Activated naive CD4-positive, alpha-beta T cell treated with anti-CD3 and anti-CD28 coated beads, Interleukin-2, amount 50 U/mL, for 72 hours (primary cell): ENCODE measurements around the gene PRXL2B. TPM values are rescaled to one million over a fixed set of nuclear protein-coding genes. Genes with fewer than 3 reads are reported as not detected.
A peak's percentile ranks its signal among the peaks of the same experiment; 100 is the strongest.

ENCODE experiments used
- ATAC-seq, 2 donors: fragments of 150-1000 bp; cut with Tn5 transposase; 2 replicates each; pipeline ENCODE4 v1.10.0; 2021; ENCODE audit warnings: mild to moderate bottlenecking in 2 of 2, moderate library complexity in 2 of 2
- DNase-seq, 2 donors: peaks; one replicate each; pipeline ENCODE4 v3.0.0; 2021 to 2022; ENCODE audit warnings: low spot score in 2 of 2
- H3K27ac Mint-ChIP-seq, 2 donors: one replicate each; pipeline ENCODE4 v1.8.0; 2022; ENCODE audit warnings: mild to moderate bottlenecking in 2 of 2, mixed read lengths in 2 of 2
- H3K36me3 Mint-ChIP-seq, 2 donors: one replicate each; pipeline ENCODE4 v1.8.0; 2022; ENCODE audit warnings: mixed read lengths in 2 of 2
- H3K9me3 Mint-ChIP-seq, 2 donors: one replicate each; pipeline ENCODE4 v1.8.0; 2022; ENCODE audit warnings: mixed read lengths in 2 of 2
- total RNA-seq, 2 donors: library from RNA; stranded (reverse); gene quantifications; one replicate each; pipeline ENCODE4 v1.2.3, GENCODE V29; 2022

The PRXL2B gene
- total RNA-seq, 2 donors from 2014 or later, result 34.7 to 38.8 TPM

DNA sequence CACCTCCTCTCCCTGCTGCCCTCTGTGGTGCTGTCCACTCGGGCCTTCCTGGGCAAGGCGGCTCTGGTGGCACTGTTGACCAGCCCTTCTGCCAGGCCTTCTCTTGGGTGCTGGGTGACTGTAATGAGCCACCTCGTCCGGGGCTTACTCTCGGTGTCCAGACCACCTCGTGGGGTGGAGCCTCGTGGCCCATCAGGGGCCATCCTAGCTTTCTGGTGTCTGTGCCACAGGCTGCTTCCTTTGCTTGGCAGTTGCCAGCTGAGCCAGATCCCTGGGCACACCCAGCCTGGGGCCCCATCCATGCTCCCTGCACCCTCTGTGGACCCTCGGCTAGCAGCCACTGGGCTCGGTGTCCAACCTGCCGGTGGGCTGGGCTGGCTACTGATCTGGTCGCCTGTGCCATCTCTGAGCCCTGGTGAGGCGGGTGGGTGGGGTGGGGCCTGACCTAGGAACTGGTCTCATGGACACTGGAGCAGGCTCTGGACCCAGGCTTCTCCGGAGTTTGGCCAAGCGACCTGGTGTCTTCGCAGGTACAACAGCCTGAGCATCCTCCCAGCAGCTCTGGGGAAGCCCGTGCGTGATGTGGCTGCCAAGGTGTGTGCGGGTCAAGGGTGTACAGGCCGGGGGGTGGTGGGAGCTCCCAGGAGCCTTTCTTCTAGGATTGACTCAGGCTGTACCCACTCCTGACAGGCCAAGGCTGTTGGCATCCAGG, 1.4 kb downstream of the PRXL2B start:
- ATAC-seq, result no peak
- peaks cover 6% of the 10 kb centered on the region in 2 donors for H3K36me3 Mint-ChIP-seq
- H3K27ac Mint-ChIP-seq, result peak overlapping the region in 1 of 2 donors; percentile 94

GRCh38 chr1:2588661-2589430, 2.3 kb downstream of the PRXL2B start:
- DNase-seq (no peak), ATAC-seq (no peak)
- Mint-ChIP-seq H3K27ac (no peak overlapping the region), H3K36me3 (peaks cover 6% of the 10 kb centered on the region in 2 donors), H3K9me3 (no peaks in the 10 kb centered on the region)

More for the DNA sequence above, 1.4 kb downstream of the PRXL2B start:
- no peak for DNase-seq
- no peaks in the 10 kb centered on the region for H3K9me3 Mint-ChIP-seq

GRCh38 chr1:2589431-2590232, 3.1 kb downstream of the PRXL2B start:
- ATAC-seq (no peak), DNase-seq (no peak)
- Mint-ChIP-seq H3K36me3 (peaks cover 4 to 5% of the 10 kb centered on the region in 2 donors), H3K27ac (no peak overlapping the region), H3K9me3 (no peaks in the 10 kb centered on the region)

DNA sequence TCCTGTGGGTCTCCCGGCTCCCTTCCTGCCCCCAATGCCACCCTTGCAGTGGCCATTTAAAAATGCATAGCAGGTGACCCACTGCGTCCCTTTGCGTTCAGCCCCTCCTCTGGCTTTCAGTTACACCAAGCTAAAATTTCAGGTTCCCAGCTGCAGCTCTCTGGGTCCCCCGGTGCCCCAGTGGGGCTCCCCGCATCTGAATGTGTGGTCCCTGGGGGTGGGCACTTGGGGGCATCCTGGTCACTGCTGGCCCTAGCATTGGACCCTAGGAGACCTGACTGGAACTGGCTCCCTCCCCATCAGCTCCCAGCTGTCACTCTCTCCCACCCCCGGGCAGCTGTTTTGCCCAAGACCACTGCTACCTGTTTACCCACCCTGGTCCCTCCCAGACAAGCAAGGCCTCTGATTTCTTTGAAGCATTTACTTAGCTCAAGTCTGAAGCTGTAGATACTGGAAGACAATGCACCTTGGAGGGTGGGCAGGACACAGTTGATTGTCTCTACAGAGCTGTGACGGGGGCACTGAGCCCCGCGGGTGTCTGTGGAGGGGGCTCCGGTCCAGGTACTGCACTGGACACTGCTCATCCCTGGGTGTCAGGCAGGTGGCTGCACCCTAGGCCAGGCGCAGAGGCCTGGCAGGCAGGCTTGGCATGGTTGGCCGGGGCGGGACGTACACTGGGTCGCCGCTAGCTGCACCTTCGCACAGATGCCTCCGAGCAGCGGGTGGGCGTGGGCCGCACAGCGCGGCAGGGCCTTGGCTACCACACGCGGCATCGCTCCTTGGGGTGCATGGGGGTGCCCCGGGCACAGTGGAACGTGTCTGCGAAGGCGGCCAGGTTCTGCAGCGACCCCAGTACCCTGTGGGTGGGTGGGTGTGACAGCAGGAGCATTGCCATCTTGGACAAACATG, 3.9 kb downstream of the PRXL2B start:
- DNase-seq, result no peak
- no peaks in the 10 kb centered on the region for H3K36me3 Mint-ChIP-seq
- H3K27ac Mint-ChIP-seq, result no peak overlapping the region
- no peak for ATAC-seq
- H3K9me3 Mint-ChIP-seq, result no peaks in the 10 kb centered on the region

- ATAC-seq, result no peak
- Mint-ChIP-seq H3K27ac (no peak overlapping the region), H3K9me3 (no peaks in the 10 kb centered on the region), H3K36me3 (no peaks in the 10 kb centered on the region)
- DNase-seq, result no peak
Measured at GRCh38 chr1:2591233-2591580, 4.6 kb downstream of the PRXL2B start.

DNA sequence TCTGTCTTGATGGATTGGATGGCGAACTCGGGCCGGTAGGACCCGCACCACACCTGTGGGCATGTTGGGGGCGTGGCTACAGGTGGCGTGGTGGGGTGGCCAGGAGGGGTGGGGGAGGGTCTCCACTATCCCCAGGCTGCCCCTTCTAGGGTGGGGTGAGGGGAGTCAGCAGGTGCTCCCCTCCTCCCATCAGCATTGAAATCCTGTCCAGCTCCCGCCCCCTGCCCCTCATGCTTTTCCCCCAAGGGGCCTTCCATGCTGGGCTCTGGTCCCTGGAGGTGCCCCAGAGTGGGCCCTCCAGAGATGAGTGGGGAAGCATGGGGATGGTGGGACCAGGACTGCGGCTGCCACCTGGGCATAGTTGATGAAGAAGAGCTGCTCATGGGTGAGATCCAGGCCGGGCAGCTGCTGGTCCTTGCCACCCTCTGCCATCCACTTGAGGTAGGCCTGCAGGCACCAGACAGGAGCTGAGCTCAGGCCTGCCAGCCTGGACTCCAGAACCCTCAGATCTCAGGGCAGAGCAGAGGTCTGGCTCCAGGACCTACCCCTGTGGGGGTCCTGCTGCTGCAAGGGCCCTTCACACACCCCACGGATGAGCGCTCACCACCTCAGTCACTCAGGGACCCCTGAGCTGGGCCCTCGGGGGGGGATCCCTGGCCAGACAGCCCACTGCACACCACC, 5.1 kb downstream of the PRXL2B start:
- no peaks in the 10 kb centered on the region for H3K9me3 Mint-ChIP-seq

GRCh38 chr1:2592672-2593071, 6.1 kb downstream of the PRXL2B start:
- Mint-ChIP-seq H3K36me3 (no peaks in the 10 kb centered on the region), H3K27ac (peak overlapping the region in 1 of 2 donors; percentile 6)
- ATAC-seq, result peak; percentile 31 to 36

More for the DNA sequence above, 5.1 kb downstream of the PRXL2B start:
- Mint-ChIP-seq H3K36me3 (no peaks in the 10 kb centered on the region), H3K27ac (no peak overlapping the region)
- DNase-seq (no peak), ATAC-seq (no peak)

GRCh38 chr1:2593251-2593878, 6.8 kb downstream of the PRXL2B start:
- H3K36me3 Mint-ChIP-seq, result no peaks in the 10 kb centered on the region
- ATAC-seq, result peak; percentile 4 to 13
- peak in 1 of 2 donors; percentile 53 for DNase-seq
- H3K27ac Mint-ChIP-seq, result peak overlapping the region in 1 of 2 donors; percentile 6
- H3K9me3 Mint-ChIP-seq, result no peaks in the 10 kb centered on the region

More at GRCh38 chr1:2592672-2593071, 6.1 kb downstream of the PRXL2B start:
- peak in 1 of 2 donors; percentile 52 for DNase-seq
- no peaks in the 10 kb centered on the region for H3K9me3 Mint-ChIP-seq

DNA sequence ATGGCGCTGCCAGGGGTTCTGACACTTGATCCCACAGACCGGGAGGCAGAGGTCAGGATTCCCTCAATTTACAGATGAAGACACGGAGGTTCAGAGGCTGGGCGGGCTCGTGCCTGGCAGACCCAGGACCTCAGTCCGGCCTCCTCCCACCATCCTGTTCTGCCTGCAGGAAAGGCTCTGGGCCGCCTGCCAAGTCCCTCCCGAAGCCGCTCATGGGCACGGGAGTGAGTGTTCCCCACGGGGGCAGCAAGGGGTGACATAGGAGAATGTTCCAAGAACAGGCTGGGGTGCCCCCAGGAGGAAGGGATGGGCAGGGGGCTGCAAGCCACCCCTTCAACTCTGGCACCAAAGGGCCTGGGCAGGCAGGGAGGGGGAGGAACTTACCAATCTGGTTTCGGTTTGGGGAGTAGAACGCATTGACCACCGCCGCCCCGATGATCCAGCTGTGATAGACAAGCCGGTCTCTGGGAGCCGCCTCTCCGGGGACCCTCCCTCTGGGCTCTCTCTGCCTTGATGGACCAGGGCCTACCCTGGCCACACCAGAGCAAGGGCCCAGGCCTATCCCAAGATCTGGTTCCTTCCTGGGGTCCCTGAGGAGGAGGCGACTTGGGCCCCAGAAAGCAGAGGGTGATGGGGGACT, 7.5 kb downstream of the PRXL2B start:
- DNase-seq, result peak in 1 of 2 donors; percentile 44
- H3K9me3 Mint-ChIP-seq, result no peaks in the 10 kb centered on the region
- no peak overlapping the region for H3K27ac Mint-ChIP-seq
- no peaks in the 10 kb centered on the region for H3K36me3 Mint-ChIP-seq
- no peak for ATAC-seq

DNA sequence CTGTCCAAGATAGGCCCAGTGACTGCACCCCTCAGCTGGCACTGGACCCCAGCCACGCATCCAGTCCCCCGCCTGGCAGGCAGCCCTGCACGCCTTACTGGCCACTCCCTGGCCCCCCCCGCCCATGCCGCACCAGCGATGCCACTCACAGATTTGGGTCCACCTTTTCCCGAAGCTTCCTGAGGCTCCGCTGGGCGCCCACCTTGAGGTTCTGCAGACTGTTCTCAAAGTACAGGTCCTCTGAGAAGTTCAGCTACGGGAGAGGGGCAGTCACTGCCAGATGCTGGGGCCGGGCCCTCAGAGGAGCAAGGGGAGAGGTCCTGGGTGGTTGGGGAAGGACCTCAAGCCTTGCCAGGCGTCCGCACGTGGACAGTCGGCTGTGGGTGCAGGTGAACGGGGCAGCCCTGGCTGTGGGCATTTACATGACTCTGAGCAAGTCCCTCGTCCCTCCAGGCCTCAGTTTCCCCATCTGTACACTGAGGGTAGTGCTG, 8.1 kb downstream of the PRXL2B start:
- Mint-ChIP-seq H3K27ac (no peak overlapping the region), H3K9me3 (no peaks in the 10 kb centered on the region), H3K36me3 (no peaks in the 10 kb centered on the region)
- no peak for DNase-seq
- ATAC-seq, result no peak

- ATAC-seq, result no peak
- no peaks in the 10 kb centered on the region for H3K9me3 Mint-ChIP-seq
- H3K36me3 Mint-ChIP-seq, result no peaks in the 10 kb centered on the region
- no peak for DNase-seq
- no peak overlapping the region for H3K27ac Mint-ChIP-seq
Measured at GRCh38 chr1:2595261-2595811, 8.8 kb downstream of the PRXL2B start.

DNA sequence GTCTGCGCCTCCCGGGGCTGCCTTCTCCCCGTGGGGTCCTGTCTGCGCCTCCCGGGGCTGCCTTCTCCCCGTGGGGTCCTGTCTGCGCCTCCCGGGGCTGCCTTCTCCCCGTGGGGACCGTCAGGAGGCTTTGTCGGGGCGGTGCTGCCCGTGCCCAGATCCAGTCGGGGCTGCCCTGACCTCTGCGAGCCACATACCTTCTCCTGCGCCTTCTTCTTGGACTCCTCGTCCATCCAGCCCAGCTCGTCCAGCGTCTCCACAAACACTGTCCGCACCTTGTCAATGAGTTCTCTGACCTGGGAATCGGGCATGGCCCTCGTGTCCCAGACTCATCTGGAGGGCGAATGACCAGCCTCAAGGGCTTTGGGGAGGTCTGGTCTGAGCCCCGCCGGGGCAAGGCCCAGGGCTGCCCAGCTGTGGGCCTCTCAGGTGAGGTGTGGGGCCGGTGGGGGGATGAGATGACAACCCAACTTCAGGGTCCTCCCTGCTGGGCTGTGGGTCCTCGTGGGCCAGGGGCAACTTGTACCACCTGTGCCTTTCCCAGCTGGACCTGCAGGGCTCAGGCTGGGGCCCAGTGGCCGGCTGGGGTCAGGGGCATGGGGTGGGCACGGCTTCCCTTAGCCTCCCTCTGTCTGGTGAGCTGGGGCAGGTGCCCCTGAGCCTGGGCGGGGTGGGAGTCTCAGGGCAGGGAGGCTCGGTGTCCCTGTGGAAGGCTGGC, 9.4 kb downstream of the PRXL2B start:
- Mint-ChIP-seq H3K36me3 (no peaks in the 10 kb centered on the region), H3K9me3 (no peaks in the 10 kb centered on the region), H3K27ac (no peak overlapping the region)
- ATAC-seq (no peak), DNase-seq (no peak)

DNA sequence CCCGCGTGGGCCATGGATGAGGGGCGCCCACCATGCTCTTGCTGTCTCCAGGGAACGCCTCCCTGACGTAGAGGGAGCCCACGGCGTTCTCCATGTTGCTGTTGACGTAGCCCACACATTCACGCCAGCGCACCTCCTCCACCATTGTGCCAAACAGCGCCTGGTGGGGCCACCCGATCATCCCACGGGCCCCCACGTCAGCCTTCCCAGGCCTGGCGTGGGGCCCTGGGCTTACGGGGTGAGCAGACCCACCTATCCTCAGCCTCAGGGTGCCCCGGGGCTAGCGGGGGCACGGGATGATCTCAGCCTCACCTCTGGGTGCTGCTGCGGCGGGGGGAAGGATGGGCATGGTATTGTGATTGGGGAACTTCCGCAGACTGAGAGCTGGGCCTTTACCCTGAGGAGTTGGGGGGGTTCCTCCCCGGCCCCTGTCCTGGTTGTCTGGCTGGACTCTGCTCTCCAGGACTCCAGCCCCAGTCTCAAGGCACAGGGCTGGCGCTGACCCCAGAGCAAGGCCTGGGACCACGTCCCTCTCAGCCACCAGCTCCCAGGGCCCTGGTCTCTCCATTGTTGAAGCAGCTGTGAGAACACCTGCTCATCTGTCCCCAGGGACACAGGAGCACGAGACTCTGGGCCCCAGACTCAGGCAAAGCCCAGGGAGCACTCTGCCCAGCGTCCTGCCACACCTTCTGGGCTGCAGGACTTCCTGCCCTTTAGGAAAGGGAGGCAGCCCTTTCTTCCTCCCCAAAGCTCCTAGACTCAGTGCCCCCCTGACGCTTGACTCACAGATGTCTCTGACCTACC, 10.2 kb downstream of the PRXL2B start:
- no peaks in the 10 kb centered on the region for H3K9me3 Mint-ChIP-seq
- H3K36me3 Mint-ChIP-seq, result no peaks in the 10 kb centered on the region
- H3K27ac Mint-ChIP-seq, result peak overlapping the region in 1 of 2 donors; percentile 15
- no peak for DNase-seq
- ATAC-seq, result no peak
